HL-60 (cell line): ENCODE measurements around the gene MAP3K6.

Experiments used
- DNase-seq, 2 experiments: peaks; one replicate each; pipeline ENCODE4 v3.0.0-alpha.2; 2010 to 2020; ENCODE audit warnings: low read depth in 1 of 2, low spot score in 1 of 2
- H3K27ac ChIP-seq: fragments of 250-450 bp; sonication (Bioruptor Pico); replicated peaks from 2 replicates; pipeline ENCODE4 v1.5.1; 2020; ENCODE audit warnings: mild to moderate bottlenecking, moderate library complexity
- H3K27me3 ChIP-seq: fragments of 250-450 bp; sonication (Bioruptor Pico); 2 replicates; pipeline ENCODE4 v1.5.1; 2021; ENCODE audit warnings: mild to moderate bottlenecking, moderate library complexity; ENCODE audit not compliant: insufficient read depth, poor library complexity, severe bottlenecking
- H3K4me3 ChIP-seq: replicated peaks from 2 replicates; pipeline ENCODE4 v1.5.1; 2011; ENCODE audit warnings: mild to moderate bottlenecking, control low read depth, low read length; ENCODE audit not compliant: insufficient read depth
- CTCF ChIP-seq: IDR thresholded peaks from one replicate; pipeline ENCODE4 v1.5.1; 2011; ENCODE audit warnings: low read length, control low read depth, inconsistent platforms; ENCODE audit not compliant: insufficient read depth
- GABPA ChIP-seq: IDR thresholded peaks from 2 replicates; pipeline ENCODE4 v1.6.1; 2012; ENCODE audit warnings: low read depth
- POLR2AphosphoS5 ChIP-seq: IDR thresholded peaks from 2 replicates; pipeline ENCODE4 v1.6.1; 2012; ENCODE audit warnings: low read depth
- REST ChIP-seq: IDR thresholded peaks from 2 replicates; pipeline ENCODE4 v1.6.1; 2012; ENCODE audit warnings: low read depth; ENCODE audit not compliant: insufficient replicate concordance
- SPI1 ChIP-seq: IDR thresholded peaks from 2 replicates; pipeline ENCODE4 v1.6.1; 2012; ENCODE audit warnings: low read depth, mild to moderate bottlenecking, borderline replicate concordance

The MAP3K6 gene

GRCh38 chr1:27380224-27380623 lies 13.5 kb upstream of the MAP3K6 start:
- Histone ChIP-seq H3K27me3 (no peaks in the 10 kb centered on the region), H3K4me3 (no peak overlapping the region), H3K27ac (no peak overlapping the region)
- DNase-seq = no peak
- TF ChIP-seq SPI1 (no peak), GABPA (no peak), POLR2AphosphoS5 (no peak), CTCF (no peak), REST (no peak)

GRCh38 chr1:27379564-27380122 lies 12.9 kb upstream of the MAP3K6 start:
- H3K27me3 ChIP-seq = no peaks in the 10 kb centered on the region
- no peak overlapping the region for H3K27ac ChIP-seq
- DNase-seq = no peak
- no peak for TF ChIP-seq SPI1
- no peak for TF ChIP-seq CTCF
- no peak for TF ChIP-seq REST
- TF ChIP-seq POLR2AphosphoS5 = no peak
- no peak for TF ChIP-seq GABPA
- no peak overlapping the region for H3K4me3 ChIP-seq

- Histone ChIP-seq H3K4me3 (no peak overlapping the region), H3K27me3 (no peaks in the 10 kb centered on the region), H3K27ac (no peak overlapping the region)
- DNase-seq = no peak
- TF ChIP-seq POLR2AphosphoS5 = no peak
- TF ChIP-seq GABPA = no peak
- no peak for TF ChIP-seq REST
- no peak for TF ChIP-seq SPI1
- no peak for TF ChIP-seq CTCF
Observed at GRCh38 chr1:27377760-27378495, 11.2 kb upstream of the MAP3K6 start.
